HG03342 (cell line): ENCODE results near the gene SIM2.
"Not testable (repeated sequence)": the region's sequence is repeated elsewhere in the genome, so short reads cannot be mapped to it uniquely, and the experiment has no call there.

Source experiments
- ATAC-seq: cut with Tn5 transposase; IDR thresholded peaks from one replicate; pipeline ENCODE4 v1.9.1; 2021; ENCODE audit warnings: mild to moderate bottlenecking, moderate library complexity; ENCODE audit not compliant: unreplicated experiment

SIM2 gene

GRCh38 chr21:36698981-36699545 is at the start of gene SIM2:
Gene SIM2, plus strand, starts transcription at chr21:36699115. Its CDS starts 632 bp downstream, at chr21:36699747.
- ATAC-seq = no peak

- no peak for ATAC-seq
Measured at GRCh38 chr21:36654324-36654723, 44.6 kb upstream of the SIM2 start.

- no peak for ATAC-seq
Measured at GRCh38 chr21:36654796-36655325, 44.1 kb upstream of the SIM2 start.

- no peak for ATAC-seq
Measured at GRCh38 chr21:36656138-36656537, 42.8 kb upstream of the SIM2 start.

GRCh38 chr21:36657290-36657689 is 41.6 kb upstream of the SIM2 start:
- not testable (repeated sequence) for ATAC-seq

- no peak for ATAC-seq
Measured at GRCh38 chr21:36657999-36658398, 40.9 kb upstream of the SIM2 start.

GRCh38 chr21:36658926-36659325 is 40.0 kb upstream of the SIM2 start:
- no peak for ATAC-seq

GRCh38 chr21:36661511-36662309 is 37.2 kb upstream of the SIM2 start:
- ATAC-seq = no peak

GRCh38 chr21:36663033-36663855 is 35.7 kb upstream of the SIM2 start:
- ATAC-seq = no peak

- ATAC-seq = no peak
Measured at GRCh38 chr21:36664662-36664990, 34.3 kb upstream of the SIM2 start.

- no peak for ATAC-seq
Measured at GRCh38 chr21:36665806-36666205, 33.1 kb upstream of the SIM2 start.

GRCh38 chr21:36668713-36669112 is 30.2 kb upstream of the SIM2 start:
- ATAC-seq = no peak

- no peak for ATAC-seq
Measured at GRCh38 chr21:36671836-36672235, 27.1 kb upstream of the SIM2 start.

- not testable (repeated sequence) for ATAC-seq
Measured at GRCh38 chr21:36672296-36672695, 26.6 kb upstream of the SIM2 start.

GRCh38 chr21:36672737-36673136 is 26.2 kb upstream of the SIM2 start:
- ATAC-seq = no peak

GRCh38 chr21:36676039-36676950 is 22.6 kb upstream of the SIM2 start:
- no peak for ATAC-seq

GRCh38 chr21:36677443-36677842 is 21.5 kb upstream of the SIM2 start:
- no peak for ATAC-seq

- ATAC-seq = no peak
Measured at GRCh38 chr21:36678538-36678937, 20.4 kb upstream of the SIM2 start.

- no peak for ATAC-seq
Measured at GRCh38 chr21:36681117-36681631, 17.7 kb upstream of the SIM2 start.

GRCh38 chr21:36684957-36685714 is 13.8 kb upstream of the SIM2 start:
- no peak for ATAC-seq
